Stomach (tissue), 4 donors: ENCODE data around the gene CCDC85A.

Experiments
- CTCF ChIP-seq, 7 experiments: fragments of 450-650 bp in 4 of 7; fragments of 200-600 bp in 3 of 7; sonication (generic) in 3 of 7; IDR thresholded peaks; one replicate each; pipeline ENCODE4 v1.5.1; 2016 to 2019; ENCODE audit warnings: antibody characterized with exemption in 7 of 7, control low read depth in 2 of 7, mild to moderate bottlenecking in 1 of 7
- EP300 ChIP-seq: sonication (generic); formaldehyde crosslinking; IDR thresholded peaks from one replicate; pipeline ENCODE4 v1.6.1; 2017; ENCODE audit warnings: antibody characterized with exemption
- POLR2A ChIP-seq, 4 donors: fragments of 450-650 bp; IDR thresholded peaks; one replicate each; pipeline ENCODE4 v1.6.1; 2016; ENCODE audit warnings: antibody characterized with exemption in 4 of 4, control low read depth in 2 of 4, mild to moderate bottlenecking in 1 of 4, moderate library complexity in 1 of 4

- TF ChIP-seq POLR2A (IDR thresholded peaks at IDR 0.05) (no peak), CTCF (IDR thresholded peaks at IDR 0.05) (no peak), EP300 (no peak)
Measured at GRCh38 chr2:56134861-56135260, 48.9 kb upstream of the CCDC85A start.
